ENCODE measurements around the gene GLRA2.

The GLRA2 gene

DNA sequence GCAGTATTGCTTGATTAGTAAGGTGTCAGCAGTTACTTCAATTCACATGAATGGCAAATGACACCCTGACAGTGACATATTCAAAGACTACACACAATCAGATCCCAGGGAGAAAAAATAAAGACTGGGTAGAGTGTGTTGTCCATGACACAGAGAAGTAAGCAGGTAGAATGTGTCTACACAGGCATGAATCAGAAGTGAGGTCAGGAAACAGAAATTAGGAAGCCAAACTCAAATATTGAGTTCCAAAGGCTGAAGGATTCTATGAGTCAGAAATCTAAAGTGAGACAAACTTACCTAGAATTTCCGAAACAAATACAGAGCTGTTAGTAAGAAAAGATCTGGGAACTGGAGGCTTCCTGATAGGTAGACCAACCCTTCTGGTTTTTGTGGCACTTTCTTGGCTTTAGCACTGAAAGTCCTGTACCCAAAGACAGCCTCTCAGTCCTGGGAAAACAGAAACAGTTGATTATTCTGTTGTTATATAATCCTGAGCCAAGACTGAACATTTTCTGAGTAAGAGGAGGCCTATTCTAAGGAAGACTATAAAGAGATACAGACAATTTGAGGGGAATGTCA, 24.3 kb upstream of the GLRA2 start:
- no peak overlapping the region for H3K4me3 ChIP-seq (ENCODE audit: low read depth, low read length)
- DNase-seq (ENCODE audit: low read depth) = no peak
- TF ChIP-seq, protein P1, sequence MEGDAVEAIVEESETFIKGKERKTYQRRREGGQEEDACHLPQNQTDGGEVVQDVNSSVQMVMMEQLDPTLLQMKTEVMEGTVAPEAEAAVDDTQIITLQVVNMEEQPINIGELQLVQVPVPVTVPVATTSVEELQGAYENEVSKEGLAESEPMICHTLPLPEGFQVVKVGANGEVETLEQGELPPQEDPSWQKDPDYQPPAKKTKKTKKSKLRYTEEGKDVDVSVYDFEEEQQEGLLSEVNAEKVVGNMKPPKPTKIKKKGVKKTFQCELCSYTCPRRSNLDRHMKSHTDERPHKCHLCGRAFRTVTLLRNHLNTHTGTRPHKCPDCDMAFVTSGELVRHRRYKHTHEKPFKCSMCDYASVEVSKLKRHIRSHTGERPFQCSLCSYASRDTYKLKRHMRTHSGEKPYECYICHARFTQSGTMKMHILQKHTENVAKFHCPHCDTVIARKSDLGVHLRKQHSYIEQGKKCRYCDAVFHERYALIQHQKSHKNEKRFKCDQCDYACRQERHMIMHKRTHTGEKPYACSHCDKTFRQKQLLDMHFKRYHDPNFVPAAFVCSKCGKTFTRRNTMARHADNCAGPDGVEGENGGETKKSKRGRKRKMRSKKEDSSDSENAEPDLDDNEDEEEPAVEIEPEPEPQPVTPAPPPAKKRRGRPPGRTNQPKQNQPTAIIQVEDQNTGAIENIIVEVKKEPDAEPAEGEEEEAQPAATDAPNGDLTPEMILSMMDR (IDR thresholded peaks at IDR 0.05; ENCODE audit: control insufficient read depth, extremely low read depth, insufficient read depth) = no peak

DNA sequence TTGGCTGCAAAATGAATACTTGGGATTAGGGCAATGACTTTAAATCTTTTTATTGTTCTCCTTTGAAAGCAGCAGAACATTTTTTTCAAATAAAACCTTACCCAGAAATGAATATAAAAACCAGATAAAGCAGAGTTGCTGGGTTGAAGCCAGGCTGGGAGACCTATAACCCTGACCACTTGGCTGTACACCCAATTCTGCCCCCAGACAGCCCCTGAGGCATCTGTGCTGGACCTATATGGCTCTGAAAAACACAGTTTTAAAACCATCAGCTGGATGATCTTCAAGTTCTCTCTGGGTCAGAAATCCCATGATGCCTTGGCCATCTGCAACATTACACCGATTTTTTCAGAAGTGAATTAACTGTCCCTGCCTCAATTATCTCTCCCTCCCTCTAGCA, 23.7 kb upstream of the GLRA2 start:
- TF ChIP-seq, protein P1 (IDR thresholded peaks at IDR 0.05; ENCODE audit: control insufficient read depth, extremely low read depth, insufficient read depth) = no peak

DNA sequence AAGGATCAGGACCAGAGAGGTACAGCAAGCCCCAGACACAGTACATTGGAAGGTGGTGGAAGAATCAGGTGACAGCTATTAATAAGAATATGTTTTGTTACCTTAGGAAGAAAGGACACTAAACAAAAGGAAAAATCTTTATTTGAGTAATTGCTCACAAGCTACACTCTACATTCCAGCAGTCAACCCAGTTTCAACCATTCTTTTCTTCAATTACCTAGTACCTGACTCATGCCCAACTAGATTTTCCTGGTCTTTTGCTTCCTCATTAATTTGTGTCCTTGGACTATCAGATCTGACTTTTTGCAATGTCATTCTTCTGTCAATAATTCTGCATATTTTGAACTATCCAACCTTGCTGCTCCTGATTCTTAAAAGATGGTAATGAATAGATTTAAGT, 22.5 kb upstream of the GLRA2 start:
- TF ChIP-seq, protein P1 (IDR thresholded peaks at IDR 0.05; ENCODE audit: control insufficient read depth, extremely low read depth, insufficient read depth) = no peak
- DNase-seq (ENCODE audit: low read depth) = no peak
- H3K4me3 ChIP-seq (ENCODE audit: low read depth, low read length) = no peak overlapping the region

More for the DNA sequence above, 23.7 kb upstream of the GLRA2 start:
- no peak overlapping the region for H3K4me3 ChIP-seq (ENCODE audit: low read depth, low read length)
- DNase-seq (ENCODE audit: low read depth) = no peak

DNA sequence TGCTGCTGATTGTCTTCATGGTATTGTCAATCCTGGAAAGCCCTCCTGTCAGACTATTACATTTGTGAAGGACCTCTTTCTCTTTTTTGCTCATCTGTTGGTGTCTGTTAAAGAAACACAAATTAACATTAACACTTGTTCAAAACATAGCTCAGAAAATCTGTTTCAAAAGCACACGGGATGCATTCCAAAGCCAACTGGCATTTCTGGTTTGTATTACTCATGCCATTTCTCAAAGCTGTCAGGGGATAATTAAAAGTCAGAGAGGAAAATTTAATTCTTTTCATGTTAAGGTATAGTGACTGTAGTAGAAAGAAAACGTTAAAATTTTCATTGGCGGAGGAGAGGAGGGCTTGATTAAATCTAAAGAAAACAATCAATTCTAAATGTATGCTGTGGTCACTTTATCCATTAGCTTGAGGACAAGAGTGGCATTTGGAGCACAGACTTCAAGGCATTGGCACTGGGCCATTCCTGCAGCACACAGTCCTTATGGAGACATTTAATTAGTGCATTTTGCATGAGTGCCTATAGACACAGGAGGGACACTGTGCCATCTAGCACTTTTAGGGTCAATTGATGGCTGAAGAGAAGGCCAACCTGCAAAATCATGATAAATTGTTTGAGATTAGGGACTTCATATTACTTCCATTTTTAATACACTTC, 21.2 kb upstream of the GLRA2 start:
- TF ChIP-seq, protein P1 (IDR thresholded peaks at IDR 0.05; ENCODE audit: control insufficient read depth, extremely low read depth, insufficient read depth) = no peak
- no peak for DNase-seq (ENCODE audit: low read depth)
- no peak overlapping the region for H3K4me3 ChIP-seq (ENCODE audit: low read depth, low read length)

DNA sequence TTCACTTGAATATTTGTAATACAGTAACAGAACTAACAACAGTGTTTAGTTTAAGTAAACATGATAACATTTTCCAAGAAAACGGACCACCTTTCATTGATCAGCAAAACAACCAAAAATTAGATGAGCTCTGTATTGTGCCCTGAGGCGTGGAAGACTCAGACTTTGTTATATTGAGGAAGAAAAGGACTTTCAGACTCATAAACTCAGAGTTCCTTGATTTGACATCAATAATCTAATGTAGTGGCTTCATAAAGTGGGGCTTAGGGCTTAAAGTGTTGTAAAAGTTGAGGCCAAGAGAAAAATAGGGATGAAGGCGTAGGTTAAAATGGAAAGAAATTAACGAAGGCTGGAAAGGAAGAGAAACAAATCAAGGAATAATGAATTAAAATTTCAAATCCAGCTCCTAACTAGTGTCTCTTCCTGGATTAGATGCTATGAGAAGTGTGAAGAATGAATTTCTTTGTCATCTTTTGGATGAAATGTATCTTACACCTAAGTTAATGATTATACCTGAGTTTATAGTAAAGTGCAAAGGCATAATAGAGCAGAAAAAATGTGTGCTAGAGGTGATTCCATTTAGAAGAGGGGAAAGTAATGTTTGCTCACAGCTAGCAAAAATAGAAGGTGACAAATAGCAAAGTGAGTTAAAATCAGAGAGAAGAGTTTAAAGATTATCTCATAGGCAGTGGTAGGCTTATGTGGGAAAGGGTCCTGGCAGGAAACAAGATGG, 19.8 kb upstream of the GLRA2 start:
- no peak for DNase-seq (ENCODE audit: low read depth)
- TF ChIP-seq, protein P1 (IDR thresholded peaks at IDR 0.05; ENCODE audit: control insufficient read depth, extremely low read depth, insufficient read depth) = no peak
- no peak overlapping the region for H3K4me3 ChIP-seq (ENCODE audit: low read depth, low read length)

DNA sequence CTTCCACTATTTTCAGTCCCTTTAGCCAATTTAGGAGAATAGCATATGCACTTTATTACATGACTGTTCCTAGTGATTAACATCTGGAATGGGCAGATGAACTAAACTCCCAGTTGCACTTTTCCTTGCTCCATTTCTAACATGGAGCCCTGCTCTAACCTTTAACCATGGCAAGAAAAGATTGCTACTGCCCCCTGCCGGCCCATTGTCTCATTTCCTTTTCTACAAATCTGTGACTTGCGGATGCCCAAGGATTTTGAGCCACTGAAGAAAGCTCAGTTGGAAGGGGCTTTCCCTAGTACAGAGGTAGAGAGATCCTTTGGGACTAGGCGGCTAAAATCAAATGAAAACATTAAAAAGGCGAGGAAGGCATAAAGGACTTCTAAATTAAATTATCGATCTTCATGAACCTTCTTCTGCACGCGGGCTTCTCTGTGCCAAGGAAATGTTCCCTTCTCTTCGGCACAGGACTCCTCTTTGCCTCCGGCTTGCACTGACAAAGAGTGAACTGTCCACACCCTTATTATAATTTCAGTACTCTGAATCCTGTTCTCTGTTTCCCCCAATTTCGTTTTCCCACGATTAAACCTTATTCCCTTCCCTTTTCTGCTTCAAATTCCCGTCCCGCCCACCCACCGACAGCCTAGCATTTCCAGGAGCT, 577 bp upstream of the GLRA2 start:
- peak; percentile 1 for DNase-seq (ENCODE audit: low read depth)
- TF ChIP-seq, protein P1 (IDR thresholded peaks at IDR 0.05; ENCODE audit: control insufficient read depth, extremely low read depth, insufficient read depth) = peak; percentile 48
- H3K4me3 ChIP-seq (ENCODE audit: low read depth, low read length) = no peak overlapping the region

All from LNCaP clone FGC (cell line).